Naive thymus-derived CD4-positive, alpha-beta T cell (primary cell): Measurements from ENCODE around the gene BPIFB3. TPM values are rescaled to one million over a fixed set of nuclear protein-coding genes. Genes with fewer than 3 reads are reported as not detected.

ENCODE experiments used
- ATAC-seq: fragments of 150-1000 bp; cut with Tn5 transposase; 2 replicates; pipeline ENCODE4 v1.10.0; 2021; ENCODE audit warnings: mild to moderate bottlenecking, moderate library complexity
- CTCF ChIA-PET: fragments of 350-600 bp; sonication (Branson Sonifier 250); formaldehyde crosslinking; loops from one replicate; lab custom pipeline; 2021; ENCODE audit warnings: antibody characterized with exemption; lab: Charles Lee
- POLR2A ChIA-PET: fragments of 350-600 bp; sonication (Branson Sonifier 250); formaldehyde crosslinking; loops from one replicate; lab custom pipeline; 2021; ENCODE audit warnings: antibody characterized with exemption, inconsistent platforms; lab: Charles Lee
- DNase-seq, 9 donors: peaks; one replicate each; pipeline versions ENCODE4 v3.0.0 to v3.0.0-alpha.2; 2020 to 2022; ENCODE audit warnings: mixed read lengths in 1 of 9
- H3K27ac ChIP-seq: one replicate; pipeline ENCODE4 v1.7.0; 2013; ENCODE audit warnings: mild to moderate bottlenecking, low read depth, low read length, moderate library complexity
- H3K27me3 ChIP-seq, 2 donors: one replicate each; pipeline ENCODE4 v1.7.0; 2013; ENCODE audit warnings: low read length in 2 of 2, mild to moderate bottlenecking in 2 of 2, moderate library complexity in 2 of 2; ENCODE audit not compliant: control insufficient read depth in 2 of 2, insufficient read depth in 2 of 2
- H3K36me3 ChIP-seq, 3 experiments: 1 replicate in 2 of 3; 2 replicates in 1 of 3; pipeline ENCODE4 v1.7.0; 2013; ENCODE audit warnings: low read length in 3 of 3, mild to moderate bottlenecking in 3 of 3, moderate library complexity in 1 of 3; ENCODE audit not compliant: insufficient read depth in 3 of 3, control insufficient read depth in 2 of 3
- H3K4me1 ChIP-seq, 2 donors: one replicate each; pipeline ENCODE4 v1.7.0; 2013; ENCODE audit warnings: low read length in 2 of 2, mild to moderate bottlenecking in 2 of 2, moderate library complexity in 1 of 2; ENCODE audit not compliant: control insufficient read depth in 2 of 2, insufficient read depth in 2 of 2
- H3K4me3 ChIP-seq: 2 replicates; pipeline ENCODE4 v1.7.0; 2013; ENCODE audit warnings: mild to moderate bottlenecking, low read length
- H3K9me3 ChIP-seq, 3 experiments: 1 replicate in 2 of 3; 2 replicates in 1 of 3; pipeline ENCODE4 v1.7.0; 2013; ENCODE audit warnings: low read length in 3 of 3; ENCODE audit not compliant: control insufficient read depth in 2 of 3
- H3K27ac Mint-ChIP-seq, 9 donors: one replicate each; pipeline ENCODE4 v1.8.0; 2020 to 2022; ENCODE audit warnings: mixed read lengths in 9 of 9, mild to moderate bottlenecking in 8 of 9, moderate library complexity in 5 of 9, inconsistent platforms in 2 of 9
- H3K27me3 Mint-ChIP-seq, 5 donors: one replicate each; pipeline ENCODE4 v1.8.0; 2021 to 2022; ENCODE audit warnings: mixed read lengths in 5 of 5, mild to moderate bottlenecking in 1 of 5
- H3K36me3 Mint-ChIP-seq, 5 donors: one replicate each; pipeline ENCODE4 v1.8.0; 2020 to 2022; ENCODE audit warnings: mixed read lengths in 5 of 5, mild to moderate bottlenecking in 3 of 5, inconsistent platforms in 1 of 5
- H3K4me1 Mint-ChIP-seq, 7 donors: one replicate each; pipeline ENCODE4 v1.8.0; 2020 to 2022; ENCODE audit warnings: mixed read lengths in 7 of 7, mild to moderate bottlenecking in 3 of 7, inconsistent platforms in 1 of 7
- H3K4me3 Mint-ChIP-seq, 10 donors: one replicate each; pipeline ENCODE4 v1.8.0; 2020 to 2022; ENCODE audit warnings: mild to moderate bottlenecking in 10 of 10, mixed read lengths in 10 of 10, moderate library complexity in 6 of 10, inconsistent platforms in 2 of 10
- H3K9me3 Mint-ChIP-seq, 11 donors: one replicate each; pipeline ENCODE4 v1.8.0; 2020 to 2022; ENCODE audit warnings: mixed read lengths in 11 of 11, mild to moderate bottlenecking in 4 of 11, inconsistent platforms in 1 of 11, moderate library complexity in 1 of 11
- intact Hi-C, 2 donors: fragments of 100-400 bp; cut with micrococcal nuclease; formaldehyde crosslinking; loops; one replicate each; pipeline ENCODE4 v1.15.1; 2023
- polyA plus RNA-seq, 2 donors: library from polyadenylated mRNA; unstranded; fragments of 300-500 nt; fragmentation: Illumina TruSeq; gene quantifications; one replicate each; pipeline ENCODE4 v1.2.3, GENCODE V29; 2021
- total RNA-seq, 6 experiments: library from RNA in 5 of 6; stranded (reverse) in 5 of 6; gene quantifications; 1 replicate in 5 of 6; 2 replicates in 1 of 6; pipeline ENCODE4 v1.2.3 and lab custom pipeline; 2021 to 2026

Gene BPIFB3
- total and polyA plus RNA-seq, 7 experiments from 2014 or later = not detected

- Mint-ChIP-seq H3K4me3 (no peak within 1 kb of the TSS), H3K27me3 (no peaks in the 10 kb centered on the region), H3K4me1 (peaks cover 0 to 45% (median 17%) of the 10 kb centered on the region in 7 donors), H3K36me3 (peaks cover 0 to 3% (median 0%) of the 10 kb centered on the region in 5 donors), H3K27ac (peak within 1 kb of the TSS in 1 of 9 donors; percentile 46), H3K9me3 (peaks cover 0 to 9% (median 0%) of the 10 kb centered on the region in 11 donors)
- intact Hi-C loops = no loop called here
- no peak for DNase-seq
- no peak for ATAC-seq
- Histone ChIP-seq H3K9me3 (peaks cover 0 to 3% (median 0%) of the 10 kb centered on the region in 3 experiments), H3K36me3 (no peaks in the 10 kb centered on the region), H3K27me3 (no peaks in the 10 kb centered on the region), H3K4me3 (no peak within 1 kb of the TSS), H3K4me1 (peaks cover 0 to 15% of the 10 kb centered on the region in 2 donors), H3K27ac (no peak within 1 kb of the TSS)
- ChIA-PET POLR2A (interaction anchor here (0.8 kb wide), 1 partner anchor 62 kb away, joined by 3 read pairs; no protein-coding TSS in a partner anchor), CTCF (no interaction called here)
Measured at GRCh38 chr20:33007376-33008335, 46.0 kb upstream of the BPIFB3 start, which contains the start of gene BPIFB2. Gene BPIFB2 (plus strand): TSS chr20:33007704. CDS start chr20:33008575, 871 bp downstream.

- CTCF ChIA-PET = no interaction called here
- peaks cover 0 to 43% (median 23%) of the 10 kb centered on the region in 7 donors for H3K4me1 Mint-ChIP-seq
- no peaks in the 10 kb centered on the region for H3K36me3 ChIP-seq
- H3K27me3 ChIP-seq = no peaks in the 10 kb centered on the region
- H3K4me3 Mint-ChIP-seq = no peak overlapping the region
- H3K27ac ChIP-seq = no peak overlapping the region
- H3K4me3 ChIP-seq = no peak overlapping the region
- peaks cover 0 to 13% of the 10 kb centered on the region in 2 donors for H3K4me1 ChIP-seq
- DNase-seq = no peak
- peaks cover 0 to 9% (median 0%) of the 10 kb centered on the region in 11 donors for H3K9me3 Mint-ChIP-seq
- no peaks in the 10 kb centered on the region for H3K27me3 Mint-ChIP-seq
- ATAC-seq = no peak
- intact Hi-C loops = no loop called here
- peaks cover 0 to 3% (median 0%) of the 10 kb centered on the region in 3 experiments for H3K9me3 ChIP-seq
- POLR2A ChIA-PET = no interaction called here
- peak overlapping the region in 1 of 9 donors; percentile 46 for H3K27ac Mint-ChIP-seq
- peaks cover 0 to 3% (median 0%) of the 10 kb centered on the region in 5 donors for H3K36me3 Mint-ChIP-seq
Measured at GRCh38 chr20:33008336-33009213, 45.1 kb upstream of the BPIFB3 start.

GRCh38 chr20:33009214-33010132 lies 44.2 kb upstream of the BPIFB3 start:
- no peak for DNase-seq
- Histone ChIP-seq H3K9me3 (peaks cover 0 to 3% (median 0%) of the 10 kb centered on the region in 3 experiments), H3K27ac (no peak overlapping the region), H3K27me3 (no peaks in the 10 kb centered on the region), H3K4me1 (peaks cover 0 to 7% of the 10 kb centered on the region in 2 donors), H3K4me3 (no peak overlapping the region), H3K36me3 (no peaks in the 10 kb centered on the region)
- POLR2A ChIA-PET = no interaction called here
- Mint-ChIP-seq H3K4me1 (peaks cover 0 to 38% (median 19%) of the 10 kb centered on the region in 7 donors), H3K4me3 (no peak overlapping the region), H3K36me3 (peaks cover 0 to 3% (median 0%) of the 10 kb centered on the region in 5 donors), H3K9me3 (peaks cover 0 to 9% (median 0%) of the 10 kb centered on the region in 11 donors), H3K27me3 (no peaks in the 10 kb centered on the region), H3K27ac (no peak overlapping the region)
- intact Hi-C loops = no loop called here
- ATAC-seq = no peak
- CTCF ChIA-PET = no interaction called here

GRCh38 chr20:33010133-33010504 lies 43.6 kb upstream of the BPIFB3 start:
- Mint-ChIP-seq H3K27me3 (no peaks in the 10 kb centered on the region), H3K4me3 (no peak overlapping the region), H3K9me3 (peaks cover 0 to 7% (median 0%) of the 10 kb centered on the region in 11 donors), H3K4me1 (peaks cover 0 to 38% (median 12%) of the 10 kb centered on the region in 7 donors), H3K36me3 (peaks cover 0 to 3% (median 0%) of the 10 kb centered on the region in 5 donors), H3K27ac (no peak overlapping the region)
- peaks cover 0 to 3% (median 0%) of the 10 kb centered on the region in 3 experiments for H3K9me3 ChIP-seq
- no peaks in the 10 kb centered on the region for H3K27me3 ChIP-seq
- H3K4me3 ChIP-seq = no peak overlapping the region
- peaks cover 0 to under 1% of the 10 kb centered on the region in 2 donors for H3K4me1 ChIP-seq
- intact Hi-C loops = no loop called here
- ATAC-seq (no peak), DNase-seq (no peak)
- no peak overlapping the region for H3K27ac ChIP-seq
- ChIA-PET CTCF (no interaction called here), POLR2A (no interaction called here)
- H3K36me3 ChIP-seq = no peaks in the 10 kb centered on the region

- H3K27me3 Mint-ChIP-seq = no peaks in the 10 kb centered on the region
- ATAC-seq = no peak
- peaks cover 0 to 37% (median 9%) of the 10 kb centered on the region in 7 donors for H3K4me1 Mint-ChIP-seq
- no peak overlapping the region for H3K27ac Mint-ChIP-seq
- no peaks in the 10 kb centered on the region for H3K9me3 Mint-ChIP-seq
- intact Hi-C loops = no loop called here
- no peak overlapping the region for H3K4me3 ChIP-seq
- H3K36me3 ChIP-seq = no peaks in the 10 kb centered on the region
- no peaks in the 10 kb centered on the region for H3K4me1 ChIP-seq
- H3K4me3 Mint-ChIP-seq = no peak overlapping the region
- H3K36me3 Mint-ChIP-seq = no peaks in the 10 kb centered on the region
- POLR2A ChIA-PET = no interaction called here
- H3K27me3 ChIP-seq = no peaks in the 10 kb centered on the region
- CTCF ChIA-PET = no interaction called here
- H3K27ac ChIP-seq = no peak overlapping the region
- no peak for DNase-seq
- H3K9me3 ChIP-seq = no peaks in the 10 kb centered on the region
Measured at GRCh38 chr20:33010674-33011449, 42.8 kb upstream of the BPIFB3 start.
